ENCODE results near the gene CHIC2. TPM values are rescaled to one million over a fixed set of nuclear protein-coding genes. Genes with fewer than 3 reads are reported as not detected.

The CHIC2 gene
- total and polyA plus RNA-seq, 2 experiments from 2014 or later, result 61.8 to 70.0 TPM

DNA sequence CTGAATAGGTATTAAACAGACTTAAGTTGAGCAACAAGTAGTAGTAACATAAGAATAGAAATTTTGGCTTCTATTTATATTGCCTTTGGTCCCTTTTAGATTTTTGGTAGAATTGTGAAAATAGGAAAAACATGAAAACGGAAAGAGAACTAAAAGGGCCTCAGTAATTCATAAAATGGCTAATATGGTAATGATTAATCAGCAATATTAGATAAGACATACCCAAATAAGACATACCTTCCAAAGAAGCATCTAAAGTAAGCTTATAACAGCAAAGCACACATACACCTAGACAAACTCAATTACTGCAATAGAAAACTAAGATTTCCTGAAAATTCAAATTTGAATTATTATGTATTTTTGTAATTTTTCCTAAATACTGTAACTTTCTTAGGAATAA, 46.4 kb downstream of the CHIC2 start:
- no peaks in the 10 kb centered on the region for H3K9me3 ChIP-seq (ENCODE audit: low read depth)
- H3K9me2 ChIP-seq (replicated peaks; ENCODE audit: insufficient read depth), result no peaks in the 10 kb centered on the region
- H3K36me3 ChIP-seq (replicated peaks; ENCODE audit: insufficient read depth, low read depth), result no peaks in the 10 kb centered on the region
- H3K27me3 ChIP-seq, result no peaks in the 10 kb centered on the region
- H3K4me3 ChIP-seq, result no peak overlapping the region
- H3K27ac ChIP-seq, result no peak overlapping the region
- DNase-seq (ENCODE audit: low spot score), result no peak
- peaks cover 6% of the 10 kb centered on the region for H4K20me1 ChIP-seq (ENCODE audit: insufficient read depth, poor library complexity, severe bottlenecking)
- no peaks in the 10 kb centered on the region for H3K4me1 ChIP-seq (ENCODE audit: insufficient read depth)
- WGBS (ENCODE audit: low lambda C conversion rate, missing lambda C conversion rate), result 94% methylated on average over 1 of the region's 1 CpG
- peaks cover 38% of the 10 kb centered on the region for H3K79me2 ChIP-seq
- no peak overlapping the region for H2AFZ ChIP-seq
- no peak overlapping the region for H3K4me2 ChIP-seq
- TF ChIP-seq EZH2 (IDR thresholded peaks at IDR 0.05; ENCODE audit: borderline replicate concordance), result no peak
- no peak for TF ChIP-seq EZH2phosphoT487 (IDR thresholded peaks at IDR 0.05; ENCODE audit: low read depth, severe bottlenecking, unreplicated experiment)
- TF ChIP-seq, protein P1, sequence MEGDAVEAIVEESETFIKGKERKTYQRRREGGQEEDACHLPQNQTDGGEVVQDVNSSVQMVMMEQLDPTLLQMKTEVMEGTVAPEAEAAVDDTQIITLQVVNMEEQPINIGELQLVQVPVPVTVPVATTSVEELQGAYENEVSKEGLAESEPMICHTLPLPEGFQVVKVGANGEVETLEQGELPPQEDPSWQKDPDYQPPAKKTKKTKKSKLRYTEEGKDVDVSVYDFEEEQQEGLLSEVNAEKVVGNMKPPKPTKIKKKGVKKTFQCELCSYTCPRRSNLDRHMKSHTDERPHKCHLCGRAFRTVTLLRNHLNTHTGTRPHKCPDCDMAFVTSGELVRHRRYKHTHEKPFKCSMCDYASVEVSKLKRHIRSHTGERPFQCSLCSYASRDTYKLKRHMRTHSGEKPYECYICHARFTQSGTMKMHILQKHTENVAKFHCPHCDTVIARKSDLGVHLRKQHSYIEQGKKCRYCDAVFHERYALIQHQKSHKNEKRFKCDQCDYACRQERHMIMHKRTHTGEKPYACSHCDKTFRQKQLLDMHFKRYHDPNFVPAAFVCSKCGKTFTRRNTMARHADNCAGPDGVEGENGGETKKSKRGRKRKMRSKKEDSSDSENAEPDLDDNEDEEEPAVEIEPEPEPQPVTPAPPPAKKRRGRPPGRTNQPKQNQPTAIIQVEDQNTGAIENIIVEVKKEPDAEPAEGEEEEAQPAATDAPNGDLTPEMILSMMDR (IDR thresholded peaks at IDR 0.05; ENCODE audit: poor library complexity), result no peak

DNA sequence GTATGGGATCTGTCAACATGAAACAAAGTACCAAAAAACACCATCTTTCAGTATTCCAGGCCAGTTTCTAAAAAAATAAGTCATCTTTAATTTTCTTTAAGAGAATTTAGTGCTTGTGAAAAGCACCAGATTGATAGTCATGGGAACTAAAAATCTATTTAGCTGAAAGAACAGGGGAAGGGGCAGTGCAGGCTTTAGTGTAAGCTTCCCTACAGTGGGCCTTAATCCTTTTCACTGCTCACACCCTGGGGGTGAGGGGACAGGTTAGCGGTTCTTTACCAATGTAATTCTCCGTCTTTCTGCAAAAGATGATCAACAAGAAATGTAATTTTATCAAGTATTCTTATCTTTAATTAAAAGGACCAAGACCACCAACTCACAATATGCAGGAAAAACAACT, 47.1 kb downstream of the CHIC2 start:
- peaks cover 33% of the 10 kb centered on the region for H3K79me2 ChIP-seq
- no peak overlapping the region for H3K4me3 ChIP-seq
- no peaks in the 10 kb centered on the region for H3K36me3 ChIP-seq (replicated peaks; ENCODE audit: insufficient read depth, low read depth)
- TF ChIP-seq, protein P1 (IDR thresholded peaks at IDR 0.05; ENCODE audit: poor library complexity), result no peak
- TF ChIP-seq EZH2 (IDR thresholded peaks at IDR 0.05; ENCODE audit: borderline replicate concordance), result no peak
- no peak for TF ChIP-seq EZH2phosphoT487 (IDR thresholded peaks at IDR 0.05; ENCODE audit: low read depth, severe bottlenecking, unreplicated experiment)
- H3K4me1 ChIP-seq (ENCODE audit: insufficient read depth), result no peaks in the 10 kb centered on the region
- H3K4me2 ChIP-seq, result no peak overlapping the region
- H3K27ac ChIP-seq, result no peak overlapping the region
- no peaks in the 10 kb centered on the region for H3K9me3 ChIP-seq (ENCODE audit: low read depth)
- no peak for DNase-seq (ENCODE audit: low spot score)
- H2AFZ ChIP-seq, result no peak overlapping the region
- no peaks in the 10 kb centered on the region for H3K9me2 ChIP-seq (replicated peaks; ENCODE audit: insufficient read depth)
- peaks cover 3% of the 10 kb centered on the region for H4K20me1 ChIP-seq (ENCODE audit: insufficient read depth, poor library complexity, severe bottlenecking)
- 95% methylated on average over 2 of the region's 2 CpGs for WGBS (ENCODE audit: low lambda C conversion rate, missing lambda C conversion rate)
- H3K27me3 ChIP-seq, result no peaks in the 10 kb centered on the region

DNA sequence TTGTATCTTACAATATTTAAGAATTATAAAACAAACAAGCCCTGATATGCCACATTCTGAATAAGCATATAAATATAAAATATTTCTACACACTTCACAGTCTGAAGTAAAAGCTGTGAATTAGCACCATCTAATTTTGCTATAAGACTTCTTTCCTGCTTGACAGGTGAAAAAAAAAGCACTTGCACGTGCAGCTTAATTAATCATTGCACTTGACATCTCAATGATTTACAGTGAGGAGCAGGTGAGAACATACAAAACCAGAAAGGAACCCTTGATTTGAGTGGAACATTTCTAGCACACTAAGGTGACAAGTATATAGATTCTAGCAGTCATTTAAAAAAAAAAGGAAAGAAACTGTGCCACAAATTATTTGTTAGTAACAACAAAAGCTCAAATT, 47.9 kb downstream of the CHIC2 start:
- Histone ChIP-seq H3K27me3 (no peaks in the 10 kb centered on the region), H3K9me2 (replicated peaks; ENCODE audit: insufficient read depth) (no peaks in the 10 kb centered on the region), H4K20me1 (ENCODE audit: insufficient read depth, poor library complexity, severe bottlenecking) (peaks cover 3% of the 10 kb centered on the region), H2AFZ (no peak overlapping the region), H3K4me2 (no peak overlapping the region), H3K9me3 (ENCODE audit: low read depth) (no peaks in the 10 kb centered on the region), H3K4me3 (no peak overlapping the region), H3K36me3 (replicated peaks; ENCODE audit: insufficient read depth, low read depth) (no peaks in the 10 kb centered on the region), H3K79me2 (peaks cover 26% of the 10 kb centered on the region), H3K4me1 (ENCODE audit: insufficient read depth) (no peaks in the 10 kb centered on the region), H3K27ac (no peak overlapping the region)
- TF ChIP-seq, protein P1 (IDR thresholded peaks at IDR 0.05; ENCODE audit: poor library complexity), result no peak
- 32% methylated on average over 1 of the region's 1 CpG for WGBS (ENCODE audit: low lambda C conversion rate, missing lambda C conversion rate)
- DNase-seq (ENCODE audit: low spot score), result no peak

DNA sequence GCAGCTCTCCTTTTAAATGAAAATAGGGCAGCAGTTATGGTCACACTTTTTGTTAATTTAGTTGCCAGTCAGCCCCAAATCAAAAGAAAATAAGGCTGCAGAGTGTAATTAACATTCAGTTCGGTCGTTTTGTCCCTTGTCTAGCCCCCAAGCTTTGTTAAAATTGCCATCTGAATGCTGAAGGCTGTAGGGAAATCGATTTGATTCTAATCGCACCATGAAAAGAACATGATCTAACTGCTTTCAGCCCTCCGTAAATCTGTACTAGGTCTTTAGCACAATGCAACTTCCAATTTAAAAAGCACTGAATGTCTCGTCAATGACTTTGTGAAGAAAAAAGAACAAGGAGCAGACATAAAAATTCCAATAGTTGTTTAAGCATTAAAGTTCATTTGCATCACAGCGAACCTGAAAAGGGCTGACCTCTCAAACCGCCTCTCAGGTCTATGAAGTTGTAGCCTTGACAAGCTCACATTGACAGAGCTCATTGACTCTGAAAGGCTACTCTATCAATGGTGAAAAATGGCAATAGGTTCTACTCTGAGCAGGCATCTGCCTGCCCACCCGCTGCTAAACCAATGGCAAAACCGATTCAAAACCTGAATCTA, 48.9 kb downstream of the CHIC2 start:
- WGBS (ENCODE audit: low lambda C conversion rate, missing lambda C conversion rate), result 61% methylated on average over 10 of the region's 10 CpGs
- no peaks in the 10 kb centered on the region for H3K36me3 ChIP-seq (replicated peaks; ENCODE audit: insufficient read depth, low read depth)
- no peaks in the 10 kb centered on the region for H3K27me3 ChIP-seq
- no peaks in the 10 kb centered on the region for H3K4me1 ChIP-seq (ENCODE audit: insufficient read depth)
- H3K9me2 ChIP-seq (replicated peaks; ENCODE audit: insufficient read depth), result no peaks in the 10 kb centered on the region
- no peak overlapping the region for H2AFZ ChIP-seq
- no peaks in the 10 kb centered on the region for H3K9me3 ChIP-seq (ENCODE audit: low read depth)
- peaks cover 3% of the 10 kb centered on the region for H4K20me1 ChIP-seq (ENCODE audit: insufficient read depth, poor library complexity, severe bottlenecking)
- no peak overlapping the region for H3K4me2 ChIP-seq
- TF ChIP-seq EZH2 (IDR thresholded peaks at IDR 0.05; ENCODE audit: borderline replicate concordance) (no peak), EZH2phosphoT487 (IDR thresholded peaks at IDR 0.05; ENCODE audit: low read depth, severe bottlenecking, unreplicated experiment) (no peak)
- TF ChIP-seq, protein P1 (IDR thresholded peaks at IDR 0.05; ENCODE audit: poor library complexity), result no peak
- peaks cover 23% of the 10 kb centered on the region for H3K79me2 ChIP-seq
- no peak overlapping the region for H3K27ac ChIP-seq
- no peak for DNase-seq (ENCODE audit: low spot score)
- no peak overlapping the region for H3K4me3 ChIP-seq

Measured in hepatocyte (in vitro differentiated cells).